Measurements from ENCODE around the gene OGFRL1. TPM values are rescaled to one million over a fixed set of nuclear protein-coding genes. Genes with fewer than 3 reads are reported as not detected.

OGFRL1 gene
- total RNA-seq, 1 donor from 2014 or later: 26.9 TPM

DNA sequence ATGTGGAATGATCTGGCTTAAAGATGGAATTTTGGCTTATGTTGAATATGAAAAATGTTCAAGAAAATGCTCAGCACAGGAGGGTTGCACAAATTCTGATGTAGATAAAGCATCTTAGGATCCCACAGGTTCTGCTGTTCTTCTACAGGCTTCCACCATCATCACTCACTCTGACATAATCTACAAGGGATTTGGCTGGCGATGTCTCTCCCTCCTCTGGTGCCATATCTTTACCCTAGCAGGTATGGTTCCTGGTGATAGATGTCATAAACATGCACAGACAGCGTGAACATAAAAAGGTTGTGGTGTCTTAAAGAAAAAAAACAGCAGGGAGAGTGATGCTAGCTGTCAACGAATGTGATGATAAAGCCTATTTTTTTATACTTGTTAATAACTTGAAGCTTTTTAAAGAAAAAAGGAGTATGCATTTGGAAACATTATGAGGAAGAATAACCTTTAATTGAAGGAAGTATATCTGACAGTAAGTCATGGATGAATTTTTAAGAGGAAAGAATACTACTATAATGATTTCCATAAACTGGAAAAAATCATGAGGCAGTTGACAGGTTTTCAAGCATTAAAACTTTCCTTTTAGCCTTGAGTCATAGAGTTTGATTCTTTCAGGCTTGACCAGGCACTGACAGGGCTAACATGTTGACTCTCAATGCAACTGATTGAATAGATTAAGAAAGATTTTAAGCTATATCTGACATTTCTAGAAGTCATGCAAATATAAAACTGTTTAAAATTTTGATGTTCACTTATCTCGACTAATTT is 50.1 kb downstream of the OGFRL1 start:
- Histone ChIP-seq H3K4me3 (no peak overlapping the region), H3K9me3 (no peaks in the 10 kb centered on the region), H3K27me3 (ENCODE audit: low read depth) (no peaks in the 10 kb centered on the region), H3K4me1 (peaks cover 29% of the 10 kb centered on the region), H3K27ac (no peak overlapping the region), H3K36me3 (no peaks in the 10 kb centered on the region)
- intact Hi-C loops (cut with DNase I): no loop called here
- TF ChIP-seq, protein P1, sequence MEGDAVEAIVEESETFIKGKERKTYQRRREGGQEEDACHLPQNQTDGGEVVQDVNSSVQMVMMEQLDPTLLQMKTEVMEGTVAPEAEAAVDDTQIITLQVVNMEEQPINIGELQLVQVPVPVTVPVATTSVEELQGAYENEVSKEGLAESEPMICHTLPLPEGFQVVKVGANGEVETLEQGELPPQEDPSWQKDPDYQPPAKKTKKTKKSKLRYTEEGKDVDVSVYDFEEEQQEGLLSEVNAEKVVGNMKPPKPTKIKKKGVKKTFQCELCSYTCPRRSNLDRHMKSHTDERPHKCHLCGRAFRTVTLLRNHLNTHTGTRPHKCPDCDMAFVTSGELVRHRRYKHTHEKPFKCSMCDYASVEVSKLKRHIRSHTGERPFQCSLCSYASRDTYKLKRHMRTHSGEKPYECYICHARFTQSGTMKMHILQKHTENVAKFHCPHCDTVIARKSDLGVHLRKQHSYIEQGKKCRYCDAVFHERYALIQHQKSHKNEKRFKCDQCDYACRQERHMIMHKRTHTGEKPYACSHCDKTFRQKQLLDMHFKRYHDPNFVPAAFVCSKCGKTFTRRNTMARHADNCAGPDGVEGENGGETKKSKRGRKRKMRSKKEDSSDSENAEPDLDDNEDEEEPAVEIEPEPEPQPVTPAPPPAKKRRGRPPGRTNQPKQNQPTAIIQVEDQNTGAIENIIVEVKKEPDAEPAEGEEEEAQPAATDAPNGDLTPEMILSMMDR (IDR thresholded peaks at IDR 0.05): no peak
- DNase-seq (no peak), ATAC-seq (no peak)

DNA sequence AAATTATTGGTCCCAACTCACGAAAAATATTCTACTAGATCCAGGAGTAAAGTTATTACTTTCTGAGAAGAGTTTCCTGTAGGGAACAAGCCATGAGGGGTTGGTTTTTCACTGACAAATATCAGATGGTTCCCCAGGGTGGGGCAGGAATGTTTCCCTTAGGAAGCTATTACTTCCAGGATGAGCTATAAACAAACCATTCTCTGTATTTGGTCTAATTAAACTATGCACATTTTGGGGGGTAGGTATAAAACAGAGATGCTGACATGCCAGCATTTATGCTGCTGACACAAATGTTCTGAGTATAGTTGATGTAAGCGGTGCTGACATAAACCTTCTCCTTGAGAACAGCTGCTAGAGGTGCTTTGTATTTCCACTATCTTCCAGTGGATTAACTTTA is 54.2 kb downstream of the OGFRL1 start:
- intact Hi-C loops (cut with DNase I): no loop called here
- peaks cover 19% of the 10 kb centered on the region for H3K4me1 ChIP-seq
- no peak for ATAC-seq
- no peak for DNase-seq
- TF ChIP-seq, protein P1 (IDR thresholded peaks at IDR 0.05): no peak
- H3K27ac ChIP-seq: no peak overlapping the region
- no peaks in the 10 kb centered on the region for H3K9me3 ChIP-seq
- H3K4me3 ChIP-seq: no peak overlapping the region
- no peaks in the 10 kb centered on the region for H3K27me3 ChIP-seq (ENCODE audit: low read depth)
- H3K36me3 ChIP-seq: no peaks in the 10 kb centered on the region

DNA sequence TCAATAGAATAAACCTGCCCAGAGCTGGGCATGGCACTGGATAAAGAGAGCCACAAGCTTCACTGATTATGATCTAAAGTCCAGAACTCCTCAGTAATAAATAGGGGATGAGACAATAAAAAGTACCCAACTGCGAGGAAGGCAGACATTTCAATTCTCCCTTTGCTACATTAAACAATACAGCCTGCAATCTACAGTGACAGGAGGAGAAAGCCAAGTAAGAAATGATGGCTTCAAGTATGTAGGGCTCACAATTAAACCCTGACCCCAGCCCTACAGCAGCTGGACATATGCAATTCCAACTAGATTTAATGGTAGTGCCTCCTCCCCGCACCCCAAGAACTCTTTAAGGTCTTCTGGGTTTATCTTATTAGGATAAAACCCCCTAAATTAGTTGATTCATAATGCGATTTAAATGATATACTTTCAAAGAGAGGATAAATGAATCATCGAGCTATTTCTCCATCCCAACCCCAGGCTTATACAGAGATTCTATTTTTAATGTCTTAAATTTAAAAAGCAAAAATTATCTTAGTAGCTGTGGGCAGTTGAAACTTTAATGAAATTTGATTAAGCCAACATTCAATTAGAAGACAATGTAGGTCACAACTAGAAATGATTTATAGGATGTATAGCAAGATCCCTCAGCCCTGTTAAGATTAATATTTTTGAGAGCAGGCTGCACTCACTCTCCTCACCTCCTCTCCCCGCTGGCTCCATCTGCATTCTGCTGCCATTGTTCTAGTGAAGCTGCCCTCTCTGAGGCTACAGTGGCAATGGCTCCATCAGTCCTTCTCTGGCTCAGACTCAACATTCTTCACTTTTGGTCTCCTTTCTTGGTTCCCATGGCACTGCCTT is 57.1 kb downstream of the OGFRL1 start:
- Histone ChIP-seq H3K27me3 (ENCODE audit: low read depth) (no peaks in the 10 kb centered on the region), H3K4me1 (peaks cover 33% of the 10 kb centered on the region), H3K9me3 (no peaks in the 10 kb centered on the region), H3K4me3 (no peak overlapping the region), H3K27ac (no peak overlapping the region), H3K36me3 (no peaks in the 10 kb centered on the region)
- ATAC-seq: no peak
- DNase-seq: no peak
- intact Hi-C loops (cut with DNase I): no loop called here
- TF ChIP-seq, protein P1 (IDR thresholded peaks at IDR 0.05): no peak

DNA sequence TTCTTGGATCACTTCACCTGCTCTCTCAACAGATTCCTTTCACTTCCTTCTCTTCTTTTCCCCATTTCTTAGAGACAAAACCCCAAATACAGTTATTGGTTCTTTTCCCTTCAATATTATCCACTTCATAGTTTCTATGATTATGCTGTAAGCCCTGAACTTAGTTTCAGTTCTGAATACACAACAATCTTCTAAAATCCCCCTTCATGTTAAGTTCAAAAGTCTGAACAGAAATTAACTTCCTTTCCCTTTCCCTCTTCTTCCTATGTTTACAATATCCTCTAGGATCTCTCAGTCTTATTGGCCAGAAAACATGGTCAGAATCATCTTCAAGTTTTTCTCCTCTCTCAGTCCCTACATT is 57.7 kb downstream of the OGFRL1 start:
- no peaks in the 10 kb centered on the region for H3K36me3 ChIP-seq
- H3K27ac ChIP-seq: no peak overlapping the region
- no peaks in the 10 kb centered on the region for H3K9me3 ChIP-seq
- TF ChIP-seq, protein P1 (IDR thresholded peaks at IDR 0.05): no peak
- H3K4me1 ChIP-seq: peaks cover 38% of the 10 kb centered on the region
- H3K27me3 ChIP-seq (ENCODE audit: low read depth): no peaks in the 10 kb centered on the region
- intact Hi-C loops (cut with DNase I): no loop called here
- ATAC-seq (no peak), DNase-seq (no peak)
- no peak overlapping the region for H3K4me3 ChIP-seq

DNA sequence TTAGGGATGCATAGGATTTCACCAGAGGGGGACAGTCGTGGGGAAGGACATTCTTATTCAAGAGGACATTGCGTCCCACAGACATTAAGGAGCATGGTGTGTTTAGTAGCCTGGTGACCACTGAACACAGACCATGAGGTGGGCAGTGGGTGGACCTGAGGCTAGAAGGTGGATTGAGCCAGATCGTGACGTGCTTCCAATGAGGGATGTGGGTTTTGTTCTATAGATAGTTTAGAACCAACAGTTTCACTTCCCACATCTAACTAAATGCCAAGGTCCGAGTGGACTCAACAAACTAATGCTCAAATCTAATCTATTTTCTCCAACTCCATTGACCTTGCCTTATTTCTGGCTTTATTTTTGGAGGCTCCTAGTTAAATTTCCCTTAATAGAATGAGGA is 58.5 kb downstream of the OGFRL1 start:
- intact Hi-C loops (cut with DNase I): no loop called here
- peak; percentile 61 to 66 for ATAC-seq
- no peak overlapping the region for H3K4me3 ChIP-seq

More for the DNA sequence above, 58.5 kb downstream of the OGFRL1 start:
- no peak for DNase-seq
- Histone ChIP-seq H3K4me1 (peaks cover 37% of the 10 kb centered on the region), H3K27me3 (ENCODE audit: low read depth) (no peaks in the 10 kb centered on the region), H3K9me3 (no peaks in the 10 kb centered on the region), H3K27ac (no peak overlapping the region), H3K36me3 (no peaks in the 10 kb centered on the region)
- TF ChIP-seq, protein P1 (IDR thresholded peaks at IDR 0.05): no peak
